Measurements from ENCODE around the gene FOXP1.

The FOXP1 gene

GRCh38 chr3:71488391-71488809, 95.1 kb downstream of the FOXP1 start:
- Histone ChIP-seq H3K27me3 (ENCODE audit: control insufficient read depth, insufficient read depth, low read length, poor library complexity, severe bottlenecking) (no peaks in the 10 kb centered on the region), H3K9me3 (ENCODE audit: control insufficient read depth, low read length) (no peaks in the 10 kb centered on the region), H3K36me3 (ENCODE audit: control insufficient read depth, insufficient read depth, low read length) (peaks cover 4% of the 10 kb centered on the region), H3K4me3 (ENCODE audit: insufficient read depth, low read depth, low read length) (no peak overlapping the region), H3K27ac (ENCODE audit: insufficient read depth, low read depth, low read length, poor library complexity, severe bottlenecking) (no peak overlapping the region), H3K4me1 (ENCODE audit: control insufficient read depth, insufficient read depth, low read length) (no peaks in the 10 kb centered on the region)
- WGBS, 2 experiments, result 93 to 95% methylated on average over 6 of the region's 6 CpGs

GRCh38 chr3:71487418-71487817, 96.1 kb downstream of the FOXP1 start:
- Histone ChIP-seq H3K27ac (ENCODE audit: insufficient read depth, low read depth, low read length, poor library complexity, severe bottlenecking) (no peak overlapping the region), H3K4me3 (ENCODE audit: insufficient read depth, low read depth, low read length) (no peak overlapping the region), H3K4me1 (ENCODE audit: control insufficient read depth, insufficient read depth, low read length) (no peaks in the 10 kb centered on the region), H3K36me3 (ENCODE audit: control insufficient read depth, insufficient read depth, low read length) (no peaks in the 10 kb centered on the region), H3K27me3 (ENCODE audit: control insufficient read depth, insufficient read depth, low read length, poor library complexity, severe bottlenecking) (no peaks in the 10 kb centered on the region), H3K9me3 (ENCODE audit: control insufficient read depth, low read length) (no peaks in the 10 kb centered on the region)
- 86% methylated on average over 5 of the region's 5 CpGs for WGBS, 2 experiments

DNA sequence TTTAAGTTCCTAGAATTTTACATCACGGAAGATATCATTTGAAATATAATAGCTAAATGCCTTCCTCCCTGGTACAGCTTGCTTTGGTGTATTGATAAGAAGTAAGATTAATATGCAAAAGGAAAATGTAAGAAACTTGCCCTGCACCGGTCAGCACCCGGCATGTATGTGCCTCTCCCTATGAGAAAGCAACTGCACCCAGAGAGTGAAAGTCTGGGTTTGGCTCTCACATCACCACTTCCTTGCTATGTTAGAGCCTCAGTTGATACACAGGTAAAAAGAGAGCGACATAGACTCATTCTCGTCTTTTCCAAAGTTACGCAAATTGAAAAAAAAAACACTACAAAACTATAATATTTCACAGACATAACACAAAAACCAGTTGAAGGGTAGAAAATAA, 96.7 kb downstream of the FOXP1 start:
- 86 to 88% methylated on average over 5 to 6 of the region's 6 CpGs for WGBS, 2 experiments

DNA sequence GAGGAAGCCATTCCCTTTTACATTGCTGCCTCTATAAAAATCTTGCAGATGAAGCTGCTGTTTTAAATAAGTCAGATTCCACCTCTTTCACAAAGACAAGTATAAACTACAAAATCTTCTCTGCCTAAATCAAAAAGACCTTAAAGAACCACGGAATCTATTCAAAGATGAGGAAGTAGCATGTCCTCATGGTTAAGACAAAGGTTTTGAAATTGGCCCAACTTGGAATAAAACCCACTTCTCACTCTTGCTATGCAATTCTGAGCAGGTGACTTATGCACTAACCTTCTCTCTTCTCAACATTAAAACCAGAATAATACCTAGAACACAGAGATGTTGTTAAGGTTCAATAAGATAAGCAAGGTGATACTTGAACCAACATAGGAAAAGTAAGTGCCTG, 97.6 kb downstream of the FOXP1 start:
- no peaks in the 10 kb centered on the region for H3K27me3 ChIP-seq (ENCODE audit: control insufficient read depth, insufficient read depth, low read length, poor library complexity, severe bottlenecking)
- H3K4me3 ChIP-seq (ENCODE audit: insufficient read depth, low read depth, low read length), result no peak overlapping the region
- H3K9me3 ChIP-seq (ENCODE audit: control insufficient read depth, low read length), result no peaks in the 10 kb centered on the region
- 95 to 100% methylated on average over 1 of the region's 1 CpG for WGBS, 2 experiments
- no peak overlapping the region for H3K27ac ChIP-seq (ENCODE audit: insufficient read depth, low read depth, low read length, poor library complexity, severe bottlenecking)
- no peaks in the 10 kb centered on the region for H3K4me1 ChIP-seq (ENCODE audit: control insufficient read depth, insufficient read depth, low read length)
- no peaks in the 10 kb centered on the region for H3K36me3 ChIP-seq (ENCODE audit: control insufficient read depth, insufficient read depth, low read length)

More for the DNA sequence above, 96.7 kb downstream of the FOXP1 start:
- H3K27me3 ChIP-seq (ENCODE audit: control insufficient read depth, insufficient read depth, low read length, poor library complexity, severe bottlenecking), result no peaks in the 10 kb centered on the region
- no peaks in the 10 kb centered on the region for H3K9me3 ChIP-seq (ENCODE audit: control insufficient read depth, low read length)
- H3K27ac ChIP-seq (ENCODE audit: insufficient read depth, low read depth, low read length, poor library complexity, severe bottlenecking), result no peak overlapping the region
- H3K4me1 ChIP-seq (ENCODE audit: control insufficient read depth, insufficient read depth, low read length), result no peaks in the 10 kb centered on the region
- H3K4me3 ChIP-seq (ENCODE audit: insufficient read depth, low read depth, low read length), result no peak overlapping the region
- H3K36me3 ChIP-seq (ENCODE audit: control insufficient read depth, insufficient read depth, low read length), result no peaks in the 10 kb centered on the region

DNA sequence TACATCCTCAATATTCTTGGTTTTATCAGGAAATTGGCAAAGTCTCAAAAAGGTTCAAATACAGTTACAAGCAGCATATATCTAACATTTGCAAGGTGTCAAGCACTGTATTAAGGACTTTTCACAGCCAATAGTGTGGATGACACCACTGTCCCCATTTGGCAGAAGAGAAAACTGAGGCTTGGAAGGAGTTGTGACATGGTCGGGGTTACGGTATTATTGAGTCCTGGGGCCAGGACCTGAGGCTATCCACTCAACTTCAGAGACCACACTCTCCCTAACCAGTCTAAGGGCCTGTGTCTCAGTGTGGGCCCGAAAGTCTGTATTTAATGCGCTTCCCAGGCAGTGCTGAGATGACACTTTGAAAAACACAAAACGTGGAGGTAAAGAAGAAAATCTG, 99.1 kb downstream of the FOXP1 start:
- no peaks in the 10 kb centered on the region for H3K27me3 ChIP-seq (ENCODE audit: control insufficient read depth, insufficient read depth, low read length, poor library complexity, severe bottlenecking)
- H3K27ac ChIP-seq (ENCODE audit: insufficient read depth, low read depth, low read length, poor library complexity, severe bottlenecking), result no peak overlapping the region
- WGBS, 2 experiments, result 81 to 82% methylated on average over 5 of the region's 5 CpGs
- no peaks in the 10 kb centered on the region for H3K4me1 ChIP-seq (ENCODE audit: control insufficient read depth, insufficient read depth, low read length)
- no peaks in the 10 kb centered on the region for H3K36me3 ChIP-seq (ENCODE audit: control insufficient read depth, insufficient read depth, low read length)
- H3K4me3 ChIP-seq (ENCODE audit: insufficient read depth, low read depth, low read length), result no peak overlapping the region
- no peaks in the 10 kb centered on the region for H3K9me3 ChIP-seq (ENCODE audit: control insufficient read depth, low read length)

- Histone ChIP-seq H3K4me3 (ENCODE audit: insufficient read depth, low read depth, low read length) (no peak overlapping the region), H3K4me1 (ENCODE audit: control insufficient read depth, insufficient read depth, low read length) (no peaks in the 10 kb centered on the region), H3K9me3 (ENCODE audit: control insufficient read depth, low read length) (no peaks in the 10 kb centered on the region), H3K36me3 (ENCODE audit: control insufficient read depth, insufficient read depth, low read length) (no peaks in the 10 kb centered on the region), H3K27ac (ENCODE audit: insufficient read depth, low read depth, low read length, poor library complexity, severe bottlenecking) (no peak overlapping the region), H3K27me3 (ENCODE audit: control insufficient read depth, insufficient read depth, low read length, poor library complexity, severe bottlenecking) (no peaks in the 10 kb centered on the region)
- 95 to 97% methylated on average over 2 of the region's 2 CpGs for WGBS, 2 experiments
Measured at GRCh38 chr3:71484047-71484446, 99.5 kb downstream of the FOXP1 start.

GRCh38 chr3:71482771-71483170, 100.8 kb downstream of the FOXP1 start:
- H3K4me3 ChIP-seq (ENCODE audit: insufficient read depth, low read depth, low read length), result no peak overlapping the region
- no peaks in the 10 kb centered on the region for H3K9me3 ChIP-seq (ENCODE audit: control insufficient read depth, low read length)
- H3K4me1 ChIP-seq (ENCODE audit: control insufficient read depth, insufficient read depth, low read length), result no peaks in the 10 kb centered on the region
- H3K27me3 ChIP-seq (ENCODE audit: control insufficient read depth, insufficient read depth, low read length, poor library complexity, severe bottlenecking), result no peaks in the 10 kb centered on the region
- no peaks in the 10 kb centered on the region for H3K36me3 ChIP-seq (ENCODE audit: control insufficient read depth, insufficient read depth, low read length)
- WGBS, 2 experiments, result 93 to 94% methylated on average over 5 of the region's 5 CpGs
- H3K27ac ChIP-seq (ENCODE audit: insufficient read depth, low read depth, low read length, poor library complexity, severe bottlenecking), result no peak overlapping the region

DNA sequence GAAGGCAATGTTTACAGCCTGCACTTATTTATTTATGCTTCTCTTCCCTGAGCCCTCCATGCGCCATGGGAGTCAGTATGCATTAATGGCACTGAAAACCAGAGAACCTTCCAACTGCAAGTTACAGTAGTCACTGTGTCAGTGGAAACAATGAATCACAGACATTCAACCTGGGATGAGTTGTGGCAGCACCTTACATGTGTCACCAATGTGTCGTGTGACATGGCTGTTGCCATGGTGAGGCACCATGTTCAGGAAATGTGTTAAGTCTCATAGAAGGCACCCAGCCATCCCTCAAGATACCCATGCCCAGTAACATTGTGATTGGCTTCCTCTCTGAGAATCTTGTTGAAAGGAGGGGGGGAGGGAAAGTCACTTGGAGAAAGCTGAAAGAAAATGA, 105.0 kb downstream of the FOXP1 start:
- WGBS, 2 experiments, result 94 to 96% methylated on average over 2 of the region's 2 CpGs

DNA sequence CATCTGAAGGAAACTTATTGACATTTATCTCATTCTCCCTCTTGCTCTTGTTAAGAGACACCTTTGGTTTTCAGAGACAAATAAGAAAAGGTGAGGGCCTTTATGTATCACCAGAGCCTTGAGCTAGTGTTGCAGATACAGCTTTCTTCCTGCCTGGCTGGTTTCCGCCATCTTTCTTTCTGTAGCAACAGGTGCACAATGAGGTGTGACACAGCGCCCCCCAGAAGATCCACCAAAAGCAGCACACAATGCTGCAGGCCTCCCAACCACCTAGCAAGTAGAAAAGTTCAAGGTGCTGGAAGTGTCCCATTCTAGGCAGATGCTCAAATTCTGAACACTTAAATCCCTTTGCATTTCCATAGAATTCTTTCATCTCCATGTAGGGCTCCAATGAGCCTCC, 106.6 kb downstream of the FOXP1 start:
- H3K9me3 ChIP-seq (ENCODE audit: control insufficient read depth, low read length), result no peaks in the 10 kb centered on the region
- no peaks in the 10 kb centered on the region for H3K27me3 ChIP-seq (ENCODE audit: control insufficient read depth, insufficient read depth, low read length, poor library complexity, severe bottlenecking)

More for the DNA sequence above, 105.0 kb downstream of the FOXP1 start:
- no peaks in the 10 kb centered on the region for H3K4me1 ChIP-seq (ENCODE audit: control insufficient read depth, insufficient read depth, low read length)
- H3K27ac ChIP-seq (ENCODE audit: insufficient read depth, low read depth, low read length, poor library complexity, severe bottlenecking), result no peak overlapping the region
- H3K36me3 ChIP-seq (ENCODE audit: control insufficient read depth, insufficient read depth, low read length), result no peaks in the 10 kb centered on the region
- H3K4me3 ChIP-seq (ENCODE audit: insufficient read depth, low read depth, low read length), result no peak overlapping the region
- H3K9me3 ChIP-seq (ENCODE audit: control insufficient read depth, low read length), result no peaks in the 10 kb centered on the region
- no peaks in the 10 kb centered on the region for H3K27me3 ChIP-seq (ENCODE audit: control insufficient read depth, insufficient read depth, low read length, poor library complexity, severe bottlenecking)

DNA sequence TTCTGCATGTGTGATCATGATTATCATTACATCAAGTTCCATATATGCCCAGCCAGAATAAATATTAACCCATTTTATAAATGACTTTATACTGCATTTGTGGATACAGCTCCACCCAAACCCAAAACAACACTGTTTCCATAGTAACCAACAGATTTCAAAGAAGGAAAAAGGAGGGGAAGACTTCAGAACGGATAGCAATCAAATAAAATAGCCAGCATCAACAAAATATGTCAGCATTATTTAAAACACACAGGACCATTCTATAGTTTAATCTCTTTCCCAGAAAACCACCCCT, 114.4 kb downstream of the FOXP1 start:
- WGBS, 2 experiments, result 56 to 80% methylated on average over 1 of the region's 1 CpG
- Histone ChIP-seq H3K36me3 (ENCODE audit: control insufficient read depth, insufficient read depth, low read length) (no peaks in the 10 kb centered on the region), H3K4me3 (ENCODE audit: insufficient read depth, low read depth, low read length) (no peak overlapping the region)

More for the DNA sequence above, 106.6 kb downstream of the FOXP1 start:
- no peak overlapping the region for H3K27ac ChIP-seq (ENCODE audit: insufficient read depth, low read depth, low read length, poor library complexity, severe bottlenecking)
- 90 to 97% methylated on average over 2 of the region's 2 CpGs for WGBS, 2 experiments
- H3K4me1 ChIP-seq (ENCODE audit: control insufficient read depth, insufficient read depth, low read length), result no peaks in the 10 kb centered on the region
- H3K36me3 ChIP-seq (ENCODE audit: control insufficient read depth, insufficient read depth, low read length), result no peaks in the 10 kb centered on the region
- no peak overlapping the region for H3K4me3 ChIP-seq (ENCODE audit: insufficient read depth, low read depth, low read length)

More for the DNA sequence above, 114.4 kb downstream of the FOXP1 start:
- Histone ChIP-seq H3K4me1 (ENCODE audit: control insufficient read depth, insufficient read depth, low read length) (no peaks in the 10 kb centered on the region), H3K9me3 (ENCODE audit: control insufficient read depth, low read length) (no peaks in the 10 kb centered on the region), H3K27me3 (ENCODE audit: control insufficient read depth, insufficient read depth, low read length, poor library complexity, severe bottlenecking) (no peaks in the 10 kb centered on the region), H3K27ac (ENCODE audit: insufficient read depth, low read depth, low read length, poor library complexity, severe bottlenecking) (no peak overlapping the region)

All from ectodermal cell (in vitro differentiated cells).